ENCODE measurements around the gene RPL27.

- TF ChIP-seq CTCF (conservative IDR thresholded peaks at IDR 0.05 in 1 of 2, IDR thresholded peaks at IDR 0.05 in 1 of 2; ENCODE audit: low read depth in 1 of 2, low read length in 2 of 2) (no peak), EZH2 (IDR thresholded peaks at IDR 0.05; ENCODE audit: low read length, missing control alignments) (no peak)
These were observed 32.0 kb downstream of the RPL27 start for GRCh38 chr17:43030137-43030767.
